ENCODE measurements around the gene COL6A2. TPM values are rescaled to one million over a fixed set of nuclear protein-coding genes. Genes with fewer than 3 reads are reported as not detected.
A peak's percentile ranks its signal among the peaks of the same experiment; 100 is the strongest.
"Not testable (repeated sequence)": the region's sequence is repeated elsewhere in the genome, so short reads cannot be mapped to it uniquely, and the experiment has no call there.

COL6A2 gene
- total RNA-seq, 1 donor from 2014 or later = 114 TPM

- Mint-ChIP-seq H3K4me1 (ENCODE audit: unreplicated experiment) (no peaks in the 10 kb centered on the region), H3K27me3 (no peaks in the 10 kb centered on the region), H3K4me3 (no peak overlapping the region), H3K27ac (no peak overlapping the region), H3K36me3 (peaks cover 13% of the 10 kb centered on the region), H3K9me3 (no peaks in the 10 kb centered on the region)
- DNase-seq (ENCODE audit: extremely low spot score, unreplicated experiment) = peak; percentile 66
- TF ChIP-seq, protein P1, sequence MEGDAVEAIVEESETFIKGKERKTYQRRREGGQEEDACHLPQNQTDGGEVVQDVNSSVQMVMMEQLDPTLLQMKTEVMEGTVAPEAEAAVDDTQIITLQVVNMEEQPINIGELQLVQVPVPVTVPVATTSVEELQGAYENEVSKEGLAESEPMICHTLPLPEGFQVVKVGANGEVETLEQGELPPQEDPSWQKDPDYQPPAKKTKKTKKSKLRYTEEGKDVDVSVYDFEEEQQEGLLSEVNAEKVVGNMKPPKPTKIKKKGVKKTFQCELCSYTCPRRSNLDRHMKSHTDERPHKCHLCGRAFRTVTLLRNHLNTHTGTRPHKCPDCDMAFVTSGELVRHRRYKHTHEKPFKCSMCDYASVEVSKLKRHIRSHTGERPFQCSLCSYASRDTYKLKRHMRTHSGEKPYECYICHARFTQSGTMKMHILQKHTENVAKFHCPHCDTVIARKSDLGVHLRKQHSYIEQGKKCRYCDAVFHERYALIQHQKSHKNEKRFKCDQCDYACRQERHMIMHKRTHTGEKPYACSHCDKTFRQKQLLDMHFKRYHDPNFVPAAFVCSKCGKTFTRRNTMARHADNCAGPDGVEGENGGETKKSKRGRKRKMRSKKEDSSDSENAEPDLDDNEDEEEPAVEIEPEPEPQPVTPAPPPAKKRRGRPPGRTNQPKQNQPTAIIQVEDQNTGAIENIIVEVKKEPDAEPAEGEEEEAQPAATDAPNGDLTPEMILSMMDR (conservative IDR thresholded peaks at IDR 0.05) = no peak
Observed at GRCh38 chr21:46161633-46162592, 64.0 kb downstream of the COL6A2 start.

- no peak for DNase-seq (ENCODE audit: extremely low spot score, unreplicated experiment)
- H3K4me3 Mint-ChIP-seq = no peak overlapping the region
- no peaks in the 10 kb centered on the region for H3K4me1 Mint-ChIP-seq (ENCODE audit: unreplicated experiment)
- H3K27me3 Mint-ChIP-seq = no peaks in the 10 kb centered on the region
- H3K9me3 Mint-ChIP-seq = no peaks in the 10 kb centered on the region
- TF ChIP-seq, protein P1 (conservative IDR thresholded peaks at IDR 0.05) = no peak
- H3K27ac Mint-ChIP-seq = no peak overlapping the region
- peaks cover 13% of the 10 kb centered on the region for H3K36me3 Mint-ChIP-seq
Observed at GRCh38 chr21:46163380-46163779, 65.5 kb downstream of the COL6A2 start.

- Mint-ChIP-seq H3K27me3 (no peaks in the 10 kb centered on the region), H3K9me3 (no peaks in the 10 kb centered on the region), H3K36me3 (peaks cover 13% of the 10 kb centered on the region), H3K4me1 (ENCODE audit: unreplicated experiment) (no peaks in the 10 kb centered on the region), H3K4me3 (no peak overlapping the region), H3K27ac (no peak overlapping the region)
- no peak for DNase-seq (ENCODE audit: extremely low spot score, unreplicated experiment)
- TF ChIP-seq, protein P1 (conservative IDR thresholded peaks at IDR 0.05) = no peak
Observed at GRCh38 chr21:46165098-46165497, 67.2 kb downstream of the COL6A2 start.

DNA sequence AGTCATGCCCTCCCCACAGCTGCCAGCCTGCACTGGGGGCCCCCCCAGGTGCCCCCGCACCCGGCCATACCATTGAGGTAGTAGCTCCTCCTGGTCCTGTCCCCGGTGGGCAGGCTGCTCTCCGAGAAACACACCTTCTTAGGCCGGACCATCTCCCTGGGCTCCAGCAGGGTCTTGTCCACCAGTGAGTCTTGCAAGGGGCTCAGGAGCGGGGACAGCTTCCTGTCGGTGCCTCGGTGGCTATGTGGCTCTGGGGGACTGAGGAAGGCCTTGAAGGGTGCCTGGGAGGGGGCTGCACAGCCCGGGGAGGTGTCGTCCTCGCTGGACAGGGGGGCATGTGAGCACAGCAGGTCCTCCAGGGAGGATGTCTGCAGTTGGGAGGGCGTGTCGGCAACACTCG is 70.3 kb downstream of the COL6A2 start:
- H3K9me3 Mint-ChIP-seq = no peaks in the 10 kb centered on the region
- peaks cover 8% of the 10 kb centered on the region for H3K36me3 Mint-ChIP-seq
- no peaks in the 10 kb centered on the region for H3K4me1 Mint-ChIP-seq (ENCODE audit: unreplicated experiment)
- no peak overlapping the region for H3K4me3 Mint-ChIP-seq
- H3K27ac Mint-ChIP-seq = no peak overlapping the region
- peak; percentile 42 for DNase-seq (ENCODE audit: extremely low spot score, unreplicated experiment)
- TF ChIP-seq, protein P1 (conservative IDR thresholded peaks at IDR 0.05) = no peak
- no peaks in the 10 kb centered on the region for H3K27me3 Mint-ChIP-seq

- TF ChIP-seq, protein P1 (conservative IDR thresholded peaks at IDR 0.05) = no peak
- DNase-seq (ENCODE audit: extremely low spot score, unreplicated experiment) = no peak
- no peaks in the 10 kb centered on the region for H3K27me3 Mint-ChIP-seq
- no peaks in the 10 kb centered on the region for H3K4me1 Mint-ChIP-seq (ENCODE audit: unreplicated experiment)
- H3K9me3 Mint-ChIP-seq = no peaks in the 10 kb centered on the region
- peaks cover 4% of the 10 kb centered on the region for H3K36me3 Mint-ChIP-seq
- no peak overlapping the region for H3K4me3 Mint-ChIP-seq
- H3K27ac Mint-ChIP-seq = peak overlapping the region; percentile 74
Observed at GRCh38 chr21:46168659-46169386, 70.9 kb downstream of the COL6A2 start.

DNA sequence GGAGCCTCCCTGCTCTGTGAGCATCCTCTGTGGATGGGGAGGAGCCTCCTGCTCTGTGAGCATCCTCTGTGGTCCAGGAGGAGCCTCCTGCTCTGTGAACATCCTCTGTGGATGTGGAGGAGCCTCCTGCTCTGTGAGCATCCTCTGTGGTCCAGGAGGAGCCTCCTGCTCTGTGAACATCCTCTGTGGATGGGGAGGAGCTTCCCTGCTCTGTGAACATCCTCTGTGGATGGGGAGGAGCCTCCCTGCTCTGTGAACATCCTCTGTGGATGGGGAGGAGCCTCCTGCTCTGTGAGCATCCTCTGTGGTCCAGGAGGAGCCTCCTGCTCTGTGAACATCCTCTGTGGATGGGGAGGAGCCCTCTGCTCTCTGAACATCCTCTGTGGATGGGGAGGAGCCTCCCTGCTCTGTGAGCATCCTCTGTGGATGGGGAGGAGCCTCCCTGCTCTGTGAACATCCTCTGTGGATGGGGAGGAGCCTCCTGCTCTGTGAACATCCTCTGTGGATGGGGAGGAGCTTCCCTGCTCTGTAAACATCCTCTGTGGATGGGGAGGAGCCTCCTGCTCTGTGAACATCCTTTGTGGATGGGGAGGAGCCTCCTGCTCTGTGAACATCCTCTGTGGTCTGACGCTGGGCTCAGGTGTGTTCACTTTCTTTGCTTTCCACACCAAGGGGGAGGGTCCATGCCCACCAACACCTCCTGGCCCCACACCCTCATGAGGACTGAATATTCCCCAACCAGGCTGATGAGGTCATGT is 72.7 kb downstream of the COL6A2 start:
- not testable (repeated sequence) for H3K9me3 Mint-ChIP-seq; DNase-seq (ENCODE audit: extremely low spot score, unreplicated experiment); H3K27me3 Mint-ChIP-seq; H3K27ac Mint-ChIP-seq; H3K36me3 Mint-ChIP-seq; H3K4me1 Mint-ChIP-seq (ENCODE audit: unreplicated experiment); H3K4me3 Mint-ChIP-seq
